GM10847 (cell line): ENCODE data around the gene RELN.

Experiments
- POLR2A ChIP-seq: IDR thresholded peaks from 2 replicates; pipeline ENCODE4 v1.6.1; 2011; ENCODE audit not compliant: insufficient read length; ENCODE audit errors: extremely low read depth

Gene RELN

GRCh38 chr7:103967401-103967800 is 22.1 kb downstream of the RELN start:
- no peak for TF ChIP-seq POLR2A

- no peak for TF ChIP-seq POLR2A
Measured at GRCh38 chr7:103966593-103967277, 22.7 kb downstream of the RELN start.

DNA sequence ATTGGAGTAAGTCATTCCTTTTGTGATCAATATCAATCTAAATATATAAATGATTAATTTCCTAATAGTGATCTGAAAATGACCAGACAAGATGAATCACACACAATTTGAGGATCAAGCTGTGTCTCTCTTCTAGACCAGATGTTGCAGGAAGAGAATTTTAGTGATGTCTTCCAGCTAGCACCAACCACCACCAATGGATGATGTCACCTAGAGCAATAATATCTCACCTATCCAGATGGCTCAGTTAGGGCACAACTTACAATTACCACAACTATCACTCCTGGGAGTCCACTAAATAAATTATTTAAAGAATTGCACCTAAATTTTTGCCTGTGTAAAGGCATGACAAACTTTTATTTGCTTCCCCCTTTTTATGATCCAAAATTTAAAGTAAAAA is 25.2 kb downstream of the RELN start:
- TF ChIP-seq POLR2A = no peak

DNA sequence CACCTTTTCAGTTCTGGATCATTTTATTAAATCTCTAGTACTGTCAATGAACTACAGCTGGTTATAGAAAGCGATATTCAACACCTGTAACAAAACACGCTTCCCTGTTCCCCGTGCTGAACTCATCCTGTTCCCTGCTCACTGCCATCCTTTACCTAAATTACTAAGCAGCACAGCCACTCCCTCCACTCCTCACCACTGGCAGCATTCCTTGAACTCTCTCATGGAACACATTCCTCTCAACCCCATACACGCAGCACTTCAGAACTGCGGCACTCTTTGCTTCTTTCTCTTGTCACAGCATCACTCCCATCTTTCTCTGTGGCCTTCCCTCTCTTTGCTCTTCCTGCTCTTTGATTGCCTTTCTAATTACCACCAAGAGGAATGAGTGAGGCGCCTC is 27.4 kb downstream of the RELN start:
- no peak for TF ChIP-seq POLR2A

DNA sequence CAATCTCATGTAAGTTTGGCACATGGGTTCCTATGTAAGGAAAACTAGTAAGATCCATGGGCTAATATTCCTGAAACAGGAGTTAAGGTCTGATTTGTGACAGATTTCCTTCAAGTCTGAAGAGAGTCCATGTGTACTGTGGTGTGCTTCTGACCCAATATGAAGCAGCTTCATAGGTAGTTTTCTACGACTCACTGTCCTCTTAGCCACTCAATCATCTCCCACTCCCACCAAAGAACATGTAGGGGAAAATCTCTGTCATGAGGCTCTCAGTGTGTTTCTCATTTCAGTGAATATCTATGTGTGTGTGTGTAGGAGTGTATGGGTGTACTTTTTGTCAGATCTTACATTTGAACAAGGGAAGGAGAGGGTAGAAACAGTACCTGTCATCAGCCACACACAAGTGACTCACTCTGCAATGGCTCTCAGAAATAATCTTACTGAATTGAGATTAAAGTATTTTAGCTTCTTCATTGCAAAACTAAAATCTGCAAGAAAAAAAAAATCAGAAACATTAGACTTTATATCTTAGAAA is 31.1 kb downstream of the RELN start:
- no peak for TF ChIP-seq POLR2A

DNA sequence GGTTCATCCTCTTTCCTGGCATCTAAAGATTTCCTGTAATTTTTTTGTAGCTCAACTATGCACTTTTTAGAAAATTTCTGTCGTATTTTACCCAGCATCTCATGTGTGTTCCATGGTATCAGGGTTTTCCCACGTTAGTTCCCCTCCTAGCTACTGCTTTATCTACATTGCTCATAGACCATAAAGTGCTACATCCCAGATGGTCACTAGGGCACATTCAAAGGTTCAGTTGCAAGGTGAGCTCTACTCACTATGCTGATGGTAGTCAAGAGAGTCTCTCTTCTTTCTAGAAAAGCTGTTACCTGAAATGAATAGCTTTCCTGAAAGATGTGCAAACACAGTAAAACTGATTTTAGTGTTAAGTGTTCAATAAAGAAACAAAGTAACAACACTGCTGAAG is 33.5 kb downstream of the RELN start:
- TF ChIP-seq POLR2A = no peak

GRCh38 chr7:103952408-103952807 is 37.0 kb downstream of the RELN start:
- no peak for TF ChIP-seq POLR2A

DNA sequence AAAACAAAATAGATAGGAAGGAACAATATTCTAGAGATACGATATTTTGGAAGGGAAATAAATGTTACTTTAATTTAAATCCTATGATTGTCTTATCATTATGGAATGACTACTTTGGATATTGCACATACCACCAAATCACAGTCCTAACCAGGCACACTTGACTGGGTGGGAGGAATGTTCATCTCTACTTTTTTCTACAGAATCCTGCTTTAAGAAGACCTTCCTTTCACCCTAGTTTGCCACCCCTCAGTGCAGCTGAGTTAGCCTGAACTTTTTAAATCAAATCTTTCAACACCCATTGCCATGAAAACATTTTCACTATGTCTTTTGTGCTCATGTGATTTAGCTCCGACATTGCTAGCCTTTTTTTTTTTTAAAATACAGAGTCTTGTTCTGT is 38.1 kb downstream of the RELN start:
- TF ChIP-seq POLR2A = no peak

GRCh38 chr7:103949374-103949773 is 40.1 kb downstream of the RELN start:
- TF ChIP-seq POLR2A = no peak

DNA sequence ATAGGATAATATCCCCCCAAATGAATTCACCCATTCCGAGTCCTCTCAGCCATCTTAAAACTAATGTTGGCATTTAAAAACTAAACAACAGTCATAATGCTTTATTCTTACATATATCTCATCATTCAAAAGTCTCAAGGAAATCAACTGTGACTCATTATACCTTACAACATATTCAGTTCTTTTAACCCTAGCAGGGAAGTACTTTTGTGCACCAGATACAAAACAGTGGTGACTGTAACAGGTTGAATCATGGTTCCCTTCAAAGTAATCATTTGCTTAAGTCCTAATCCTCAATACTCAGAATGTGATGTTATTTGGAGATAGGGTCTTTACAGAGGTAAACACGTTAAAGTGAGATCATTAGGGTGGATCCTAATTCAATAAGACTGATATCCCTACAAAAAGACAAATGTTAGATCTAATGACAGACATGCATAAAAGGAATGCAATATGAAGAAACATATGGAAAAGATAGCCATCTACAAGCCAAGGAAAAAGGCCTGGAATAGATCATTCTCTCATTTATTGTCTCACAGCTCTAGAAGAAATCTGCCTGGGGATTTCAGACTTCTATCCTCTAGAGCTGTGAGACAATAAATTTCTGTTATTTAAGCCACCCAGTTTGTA is 42.3 kb downstream of the RELN start:
- TF ChIP-seq POLR2A = no peak

GRCh38 chr7:103944230-103944900 is 45.1 kb downstream of the RELN start:
- no peak for TF ChIP-seq POLR2A

DNA sequence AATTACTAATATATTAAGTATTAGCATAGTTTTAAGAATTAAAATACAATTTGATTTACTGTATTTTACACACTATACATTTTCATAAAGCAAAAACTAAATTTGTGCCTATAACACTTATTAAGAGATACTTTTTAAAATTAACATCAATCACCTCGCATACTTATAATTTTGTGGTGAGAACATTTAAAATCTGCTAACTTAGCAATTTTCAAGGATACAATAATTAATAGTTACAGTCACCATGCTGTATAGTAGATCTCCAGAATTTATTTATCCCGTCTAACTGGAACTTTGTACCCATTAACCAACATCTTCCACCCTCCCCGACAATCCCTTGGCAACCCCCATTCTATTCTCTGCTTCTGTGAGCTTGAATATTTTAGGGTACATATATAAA is 47.5 kb downstream of the RELN start:
- TF ChIP-seq POLR2A = no peak

DNA sequence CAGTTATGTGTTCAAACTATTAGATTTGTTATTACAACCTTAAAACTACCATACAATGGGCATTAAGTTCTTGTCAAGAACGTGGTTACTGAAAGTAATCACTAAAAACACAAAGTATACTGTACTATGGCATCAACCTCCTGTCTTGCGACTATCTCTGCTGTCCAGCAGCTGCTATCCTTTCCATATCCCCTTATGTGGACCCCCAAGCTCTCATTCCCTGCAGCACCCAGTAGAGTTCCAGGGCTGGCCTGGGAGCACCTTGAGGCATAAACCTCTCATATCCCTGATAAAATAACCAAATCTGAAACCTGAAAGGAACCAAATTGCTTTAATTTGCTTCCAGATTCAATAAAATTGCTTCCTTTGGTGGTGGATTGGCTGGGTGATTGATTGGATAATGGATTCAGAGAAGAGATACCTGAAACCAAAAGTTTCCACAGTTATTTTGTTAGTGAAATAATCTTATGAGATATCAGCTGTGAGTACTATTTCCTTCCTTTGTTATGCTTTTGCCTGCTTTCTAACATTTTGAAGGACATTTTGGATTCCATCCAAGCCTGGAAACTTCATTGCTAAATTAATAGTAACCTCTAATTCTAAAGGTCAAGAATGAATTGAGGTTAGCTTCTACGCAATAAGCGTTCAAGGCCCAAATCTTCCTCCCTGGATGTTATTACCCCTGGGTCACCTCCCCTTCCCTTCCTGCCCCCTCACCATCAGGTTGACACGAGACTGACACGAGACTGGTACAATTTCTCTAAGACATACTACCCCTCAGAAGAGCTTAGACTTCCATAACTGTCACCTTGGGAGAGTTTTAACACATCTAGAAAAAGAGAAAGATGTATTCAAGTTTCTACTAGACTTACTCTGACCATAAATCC is 48.8 kb downstream of the RELN start:
- no peak for TF ChIP-seq POLR2A

- no peak for TF ChIP-seq POLR2A
Measured at GRCh38 chr7:103937680-103938079, 51.8 kb downstream of the RELN start.

- TF ChIP-seq POLR2A = no peak
Measured at GRCh38 chr7:103936558-103936957, 52.9 kb downstream of the RELN start.

- TF ChIP-seq POLR2A = no peak
Measured at GRCh38 chr7:103934508-103934907, 55.0 kb downstream of the RELN start.

DNA sequence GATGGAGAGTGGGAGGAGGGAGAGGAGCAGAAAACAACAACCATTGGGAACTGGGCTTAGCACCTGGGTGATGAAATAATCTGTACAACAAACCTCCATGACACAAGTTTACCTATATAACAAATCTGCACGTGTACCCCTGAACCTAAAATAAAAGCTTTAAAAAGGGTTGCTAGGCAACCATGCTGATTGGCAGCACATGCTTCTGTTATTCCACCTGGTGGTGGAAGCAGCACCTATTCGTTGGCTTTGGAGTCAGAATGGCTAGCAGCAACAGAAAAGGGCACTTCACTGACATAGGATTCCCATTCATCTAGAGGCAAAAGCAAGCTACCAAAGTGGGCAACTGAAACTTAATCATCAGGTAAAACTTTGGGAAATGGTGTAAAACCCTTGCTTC is 57.1 kb downstream of the RELN start:
- TF ChIP-seq POLR2A = no peak
